ENCODE results near the gene CSF3. TPM values are rescaled to one million over a fixed set of nuclear protein-coding genes. Genes with fewer than 3 reads are reported as not detected.
"Not testable (repeated sequence)": the region's sequence is repeated elsewhere in the genome, so short reads cannot be mapped to it uniquely, and the experiment has no call there.

CSF3 gene
- total RNA-seq, 1 experiment from 2014 or later: not detected

GRCh38 chr17:40004712-40005111, 10.5 kb upstream of the CSF3 start:
- Histone ChIP-seq H3K4me1 (ENCODE audit: control insufficient read depth, insufficient read depth, low read length) (no peaks in the 10 kb centered on the region), H3K9me3 (ENCODE audit: control insufficient read depth, insufficient read depth, low read depth, low read length) (no peaks in the 10 kb centered on the region), H3K36me3 (ENCODE audit: control insufficient read depth, insufficient read depth, low read length) (no peaks in the 10 kb centered on the region), H3K27ac (ENCODE audit: low read length) (no peak overlapping the region), H3K4me3 (ENCODE audit: low read depth in 2 of 2, low read length in 2 of 2) (no peak overlapping the region), H3K27me3 (ENCODE audit: control insufficient read depth, insufficient read depth, low read length) (no peaks in the 10 kb centered on the region)
- no peak for DNase-seq (ENCODE audit: low read depth, low spot score)
- intact Hi-C loops (cut with micrococcal nuclease; ENCODE audit: unreplicated experiment): no loop called here
- no TSS peak for BruUV-seq (replicated peaks)
- TF ChIP-seq TCF7L2 (IDR thresholded peaks at IDR 0.05; ENCODE audit: low read depth, low read length): no peak
- TF ChIP-seq CTCF (IDR thresholded peaks at IDR 0.05): no peak
- TF ChIP-seq POLR2AphosphoS5 (IDR thresholded peaks at IDR 0.05; ENCODE audit: low read depth, low read length): no peak
- TF ChIP-seq REST (IDR thresholded peaks at IDR 0.05; ENCODE audit: insufficient read depth in 1 of 2, low read depth in 2 of 2, low read length in 1 of 2): no peak
- no peak for TF ChIP-seq SIN3A (IDR thresholded peaks at IDR 0.05; ENCODE audit: borderline replicate concordance, insufficient read depth, low read depth, low read length)
- POLR2A ChIA-PET: no interaction called here
- CTCF ChIA-PET: no interaction called here
- ATAC-seq: no peak
- in situ Hi-C loops (cut with HindIII; ENCODE audit: low pct_unique_long_range_greater_than_20kb, low sequenced_read_pairs): no loop called here

- DNase-seq (ENCODE audit: low read depth, low spot score) (no peak), ATAC-seq (no peak)
- no peak overlapping the region for H3K27ac ChIP-seq (ENCODE audit: low read length)
- intact Hi-C loops (cut with micrococcal nuclease; ENCODE audit: unreplicated experiment) (no loop called here), in situ Hi-C loops (cut with HindIII; ENCODE audit: low pct_unique_long_range_greater_than_20kb, low sequenced_read_pairs) (no loop called here)
- no TSS peak for BruUV-seq (replicated peaks)
- H3K27me3 ChIP-seq (ENCODE audit: control insufficient read depth, insufficient read depth, low read length): no peaks in the 10 kb centered on the region
- ChIA-PET POLR2A (interaction anchor here (0.7 kb wide), 1 partner anchor 223 kb away, joined by 4 read pairs; no protein-coding TSS in a partner anchor), CTCF (interaction anchor here (0.7 kb wide), 1 partner anchor 22 kb away, joined by 7 read pairs; no protein-coding TSS in a partner anchor)
- TF ChIP-seq SIN3A (IDR thresholded peaks at IDR 0.05; ENCODE audit: borderline replicate concordance, insufficient read depth, low read depth, low read length): no peak
- TF ChIP-seq TCF7L2 (IDR thresholded peaks at IDR 0.05; ENCODE audit: low read depth, low read length): no peak
- no peak for TF ChIP-seq REST (IDR thresholded peaks at IDR 0.05; ENCODE audit: insufficient read depth in 1 of 2, low read depth in 2 of 2, low read length in 1 of 2)
- TF ChIP-seq POLR2AphosphoS5 (IDR thresholded peaks at IDR 0.05; ENCODE audit: low read depth, low read length): no peak
- no peak for TF ChIP-seq CTCF (IDR thresholded peaks at IDR 0.05)
- H3K4me3 ChIP-seq (ENCODE audit: low read depth in 2 of 2, low read length in 2 of 2): no peak overlapping the region
- no peaks in the 10 kb centered on the region for H3K4me1 ChIP-seq (ENCODE audit: control insufficient read depth, insufficient read depth, low read length)
- H3K9me3 ChIP-seq (ENCODE audit: control insufficient read depth, insufficient read depth, low read depth, low read length): no peaks in the 10 kb centered on the region
- H3K36me3 ChIP-seq (ENCODE audit: control insufficient read depth, insufficient read depth, low read length): no peaks in the 10 kb centered on the region
These were observed 9.7 kb upstream of the CSF3 start for GRCh38 chr17:40005520-40005919.

- BruUV-seq (replicated peaks); H3K36me3 ChIP-seq (ENCODE audit: control insufficient read depth, insufficient read depth, low read length); ATAC-seq; POLR2A ChIA-PET; H3K4me1 ChIP-seq (ENCODE audit: control insufficient read depth, insufficient read depth, low read length); DNase-seq (ENCODE audit: low read depth, low spot score); in situ Hi-C loops (cut with HindIII; ENCODE audit: low pct_unique_long_range_greater_than_20kb, low sequenced_read_pairs); H3K4me3 ChIP-seq (ENCODE audit: low read depth in 2 of 2, low read length in 2 of 2); H3K9me3 ChIP-seq (ENCODE audit: control insufficient read depth, insufficient read depth, low read depth, low read length); H3K27ac ChIP-seq (ENCODE audit: low read length); H3K27me3 ChIP-seq (ENCODE audit: control insufficient read depth, insufficient read depth, low read length): not testable (repeated sequence)
- intact Hi-C loops (cut with micrococcal nuclease; ENCODE audit: unreplicated experiment): loop anchor here (10.0 kb wide), 1 partner anchor 104 kb away; no protein-coding TSS in a partner anchor
- CTCF ChIA-PET: interaction anchor here (0.6 to 1.3 kb wide), 2 partner anchors 9 to 11 kb away, joined by 3 to 5 read pairs; no protein-coding TSS in a partner anchor
These were observed 4.2 kb upstream of the CSF3 start for GRCh38 chr17:40010946-40011500.
